Measurements from ENCODE around the gene MT1B. TPM values are rescaled to one million over a fixed set of nuclear protein-coding genes. Genes with fewer than 3 reads are reported as not detected.

Gene MT1B
- total and polyA plus RNA-seq, 9 of the 15 experiments (the other 6 are each of a cell fraction or from before 2014, with no cell fraction given), result not detected

DNA sequence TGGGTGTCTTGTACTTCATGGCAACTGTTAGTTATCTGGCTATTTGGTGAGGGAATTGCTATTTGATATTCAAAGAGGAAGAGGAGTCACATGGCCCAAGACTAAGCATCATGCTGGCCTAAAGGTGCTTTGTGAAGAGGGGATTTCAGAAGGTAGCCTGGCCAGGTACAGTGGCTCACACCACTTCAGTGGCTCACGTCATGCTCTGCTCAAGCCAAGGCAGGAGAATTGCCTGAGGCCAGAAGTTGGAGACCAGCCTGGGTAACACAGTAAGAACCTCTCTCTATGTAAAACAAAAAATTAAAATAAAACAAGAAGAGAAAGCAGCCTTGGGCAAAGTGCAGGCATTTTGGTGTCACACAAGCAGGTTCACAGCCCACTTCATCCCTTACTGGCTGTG lies 6.4 kb upstream of the MT1B start:
- H3K79me2 ChIP-seq (ENCODE audit: control insufficient read depth, insufficient read depth, low read length), result no peaks in the 10 kb centered on the region
- H3K27me3 ChIP-seq (ENCODE audit: control insufficient read depth in 2 of 2, insufficient read depth in 2 of 2, low read length in 2 of 2), result peaks cover 28 to 59% of the 10 kb centered on the region in 2 experiments
- H3K4me1 ChIP-seq (replicated peaks in 1 of 2; ENCODE audit: control insufficient read depth in 2 of 2, insufficient read depth in 2 of 2, low read length in 2 of 2), result peaks cover 3 to 13% of the 10 kb centered on the region in 2 experiments; a peak in 3 of 5 replicates
- intact Hi-C loops (cut with micrococcal nuclease) (no loop called here), in situ Hi-C loops (cut with MboI) (no loop called here)
- no peak overlapping the region for H3K4me3 ChIP-seq
- H3K27ac ChIP-seq (ENCODE audit: extremely low read depth, low read depth, low read length), result no peak overlapping the region
- no peaks in the 10 kb centered on the region for H3K36me3 ChIP-seq (ENCODE audit: control insufficient read depth, insufficient read depth, low read length)
- BruUV-seq (replicated peaks), result no TSS peak
- ChIA-PET CTCF (ENCODE audit: low intra/inter-chr PET ratio) (no interaction called here), POLR2A (no interaction called here)
- no peak overlapping the region for H3K4me2 ChIP-seq (ENCODE audit: insufficient read depth, low read length)
- no peak overlapping the region for H3K9ac ChIP-seq (ENCODE audit: insufficient read depth in 1 of 2, low read depth in 2 of 2, low read length in 2 of 2)
- TF ChIP-seq ZNF23 (CRISPR knock-in tag; IDR thresholded peaks at IDR 0.05) (no peak), SETDB1 (IDR thresholded peaks at IDR 0.05; ENCODE audit: low read length) (no peak), SRF (CRISPR knock-in tag; IDR thresholded peaks at IDR 0.05) (no peak), BHLHE40 (IDR thresholded peaks at IDR 0.05; ENCODE audit: low read length) (no peak), NCOA2 (IDR thresholded peaks at IDR 0.05; ENCODE audit: partially characterized antibody in 2 of 2) (no peak), PPARD (CRISPR knock-in tag; IDR thresholded peaks at IDR 0.05) (no peak), FOS (IDR thresholded peaks at IDR 0.05; ENCODE audit: extremely low read depth, insufficient read length) (no peak), GATAD2B (IDR thresholded peaks at IDR 0.05; ENCODE audit: borderline replicate concordance) (no peak), ZNF395 (CRISPR knock-in tag; IDR thresholded peaks at IDR 0.05) (no peak), ZNF785 (CRISPR knock-in tag; IDR thresholded peaks at IDR 0.05) (no peak), NELFE (IDR thresholded peaks at IDR 0.05; ENCODE audit: insufficient read depth, insufficient read length) (no peak), E2F5 (CRISPR knock-in tag; IDR thresholded peaks at IDR 0.05) (no peak), ZBTB7A (IDR thresholded peaks at IDR 0.05; ENCODE audit: borderline replicate concordance, control insufficient read depth, low read depth, low read length) (no peak), U2AF2 (optimal IDR thresholded peaks at IDR 0.05; ENCODE audit: low read depth, low read length) (no peak), SMARCA5 (IDR thresholded peaks at IDR 0.05) (no peak), XRCC4 (IDR thresholded peaks at IDR 0.05; ENCODE audit: extremely low read depth, insufficient read depth, insufficient read length) (no peak), ZNF507 (tag; conservative IDR thresholded peaks at IDR 0.05) (no peak), CREB1 (IDR thresholded peaks at IDR 0.05) (no peak), CREB1 (CRISPR knock-in tag; IDR thresholded peaks at IDR 0.05) (no peak)
- TF ChIP-seq, protein P1, sequence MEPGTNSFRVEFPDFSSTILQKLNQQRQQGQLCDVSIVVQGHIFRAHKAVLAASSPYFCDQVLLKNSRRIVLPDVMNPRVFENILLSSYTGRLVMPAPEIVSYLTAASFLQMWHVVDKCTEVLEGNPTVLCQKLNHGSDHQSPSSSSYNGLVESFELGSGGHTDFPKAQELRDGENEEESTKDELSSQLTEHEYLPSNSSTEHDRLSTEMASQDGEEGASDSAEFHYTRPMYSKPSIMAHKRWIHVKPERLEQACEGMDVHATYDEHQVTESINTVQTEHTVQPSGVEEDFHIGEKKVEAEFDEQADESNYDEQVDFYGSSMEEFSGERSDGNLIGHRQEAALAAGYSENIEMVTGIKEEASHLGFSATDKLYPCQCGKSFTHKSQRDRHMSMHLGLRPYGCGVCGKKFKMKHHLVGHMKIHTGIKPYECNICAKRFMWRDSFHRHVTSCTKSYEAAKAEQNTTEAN (CRISPR knock-in tag; IDR thresholded peaks at IDR 0.05), result no peak
- no peak overlapping the region for H2AFZ ChIP-seq (ENCODE audit: low read depth, low read length)
- FAIRE-seq (no peak), DNase-seq (ENCODE audit: extremely low read depth in 1 of 4, low spot score in 3 of 4) (no peak), ATAC-seq (no peak)
- 0% methylated on average over 1 of the region's 1 CpG for WGBS (ENCODE audit: insufficient coverage, low coverage, missing lambda C conversion rate)
- H3K9me3 ChIP-seq (replicated peaks; ENCODE audit: control insufficient read depth, insufficient read depth, low read depth, low read length), result no peaks in the 10 kb centered on the region
- H3K9me1 ChIP-seq (ENCODE audit: control insufficient read depth, insufficient read depth, low read length), result no peaks in the 10 kb centered on the region
- H4K20me1 ChIP-seq (replicated peaks; ENCODE audit: control insufficient read depth, insufficient read depth, low read length), result no peaks in the 10 kb centered on the region; the same call in 1 of the 2 replicates
